HepG2 (cell line): ENCODE measurements around the gene FBXO24. TPM values are rescaled to one million over a fixed set of nuclear protein-coding genes. Genes with fewer than 3 reads are reported as not detected.

Source experiments
- PHF21A ChIP-seq: sonication (generic); formaldehyde crosslinking; IDR thresholded peaks from 2 replicates; pipeline ENCODE4 v1.5.0; 2020; ENCODE audit warnings: mild to moderate bottlenecking, missing genetic modification reagents
- SNAPC4 ChIP-seq: sonication (generic); formaldehyde crosslinking; IDR thresholded peaks from 2 replicates; pipeline ENCODE4 v1.4.0; 2020; ENCODE audit warnings: mild to moderate bottlenecking, missing genetic modification reagents
- ZBTB46 ChIP-seq: sonication (generic); formaldehyde crosslinking; IDR thresholded peaks from 2 replicates; pipeline ENCODE4 v1.4.0; 2020; ENCODE audit warnings: mild to moderate bottlenecking, missing genetic modification reagents, borderline replicate concordance
- ZNF609 ChIP-seq: sonication (generic); formaldehyde crosslinking; IDR thresholded peaks from 2 replicates; pipeline ENCODE4 v1.4.0; 2020; ENCODE audit warnings: mild to moderate bottlenecking, missing genetic modification reagents, borderline replicate concordance
- polyA plus RNA-seq, 8 experiments: library from polyadenylated mRNA; depleted of rRNA in 3 of 8; stranded (reverse) in 7 of 8; unstranded in 1 of 8; fragments of >200 nt; fragmentation: Illumina TruSeq in 4 of 8; extraction: Trizol in 4 of 8; gene quantifications; 2 replicates each; pipeline versions ENCODE4 v1.2.1 to v1.2.3, GENCODE V29; 2011 to 2016; ENCODE audit warnings: low read depth in 4 of 8, missing spikeins in 1 of 8, mixed read lengths in 1 of 8; ENCODE audit not compliant: insufficient read depth in 1 of 8
- total RNA-seq, 5 experiments: library from RNA; depleted of rRNA; stranded (reverse); fragments of >200 nt; fragmentation: Illumina TruSeq; extraction: Trizol; gene quantifications; 2 replicates each; pipeline ENCODE4 v1.2.3, GENCODE V29; 2016; ENCODE audit warnings: low read depth in 1 of 5
- TF ChIP-seq, protein P1 (sequence below): sonication (generic); formaldehyde crosslinking; conservative IDR thresholded peaks from 2 replicates; pipeline ENCODE4 v1.8.1; 2023; ENCODE audit warnings: missing genetic modification reagents
- TF ChIP-seq, protein P2 (sequence below), 2 experiments: IDR thresholded peaks; 2 replicates each; pipeline ENCODE4 v1.6.1; 2011 to 2012; ENCODE audit warnings: low read length in 2 of 2, borderline replicate concordance in 1 of 2, low read depth in 1 of 2, mild to moderate bottlenecking in 1 of 2, moderate library complexity in 1 of 2
- TF ChIP-seq, protein P3 (sequence below): sonication (generic); formaldehyde crosslinking; IDR thresholded peaks from 2 replicates; pipeline ENCODE4 v1.8.0; 2022; ENCODE audit warnings: low read depth, missing genetic modification reagents

FBXO24 gene
- total and polyA plus RNA-seq, 2 of the 13 experiments (the other 11 are each of a cell fraction or from before 2014, with no cell fraction given), result 0.20 to 0.55 TPM

DNA sequence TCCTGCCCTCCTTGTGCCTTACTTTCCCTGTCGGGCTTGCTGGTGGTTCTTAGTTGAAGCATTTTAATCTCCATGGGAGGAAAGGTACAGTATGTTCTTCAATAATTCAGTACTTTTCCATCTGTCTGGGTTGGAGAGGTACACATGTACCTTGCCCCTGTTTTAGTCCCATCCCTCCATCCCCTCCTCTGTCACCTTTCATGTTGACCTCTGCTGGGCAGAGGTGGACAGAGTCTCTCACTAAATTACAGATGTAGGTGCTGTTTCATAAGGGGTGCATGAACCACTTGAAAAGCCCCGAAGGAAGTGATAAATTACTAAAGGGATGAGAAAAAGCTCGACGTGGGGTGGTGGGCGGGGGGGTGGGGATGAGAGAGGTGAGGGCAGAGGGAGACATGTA lies 41.7 kb upstream of the FBXO24 start (continued):
- TF ChIP-seq, protein P1, sequence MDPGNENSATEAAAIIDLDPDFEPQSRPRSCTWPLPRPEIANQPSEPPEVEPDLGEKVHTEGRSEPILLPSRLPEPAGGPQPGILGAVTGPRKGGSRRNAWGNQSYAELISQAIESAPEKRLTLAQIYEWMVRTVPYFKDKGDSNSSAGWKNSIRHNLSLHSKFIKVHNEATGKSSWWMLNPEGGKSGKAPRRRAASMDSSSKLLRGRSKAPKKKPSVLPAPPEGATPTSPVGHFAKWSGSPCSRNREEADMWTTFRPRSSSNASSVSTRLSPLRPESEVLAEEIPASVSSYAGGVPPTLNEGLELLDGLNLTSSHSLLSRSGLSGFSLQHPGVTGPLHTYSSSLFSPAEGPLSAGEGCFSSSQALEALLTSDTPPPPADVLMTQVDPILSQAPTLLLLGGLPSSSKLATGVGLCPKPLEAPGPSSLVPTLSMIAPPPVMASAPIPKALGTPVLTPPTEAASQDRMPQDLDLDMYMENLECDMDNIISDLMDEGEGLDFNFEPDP (CRISPR knock-in tag), result no peak
- TF ChIP-seq ZBTB46 (CRISPR knock-in tag), result no peak
- TF ChIP-seq, protein P2, sequence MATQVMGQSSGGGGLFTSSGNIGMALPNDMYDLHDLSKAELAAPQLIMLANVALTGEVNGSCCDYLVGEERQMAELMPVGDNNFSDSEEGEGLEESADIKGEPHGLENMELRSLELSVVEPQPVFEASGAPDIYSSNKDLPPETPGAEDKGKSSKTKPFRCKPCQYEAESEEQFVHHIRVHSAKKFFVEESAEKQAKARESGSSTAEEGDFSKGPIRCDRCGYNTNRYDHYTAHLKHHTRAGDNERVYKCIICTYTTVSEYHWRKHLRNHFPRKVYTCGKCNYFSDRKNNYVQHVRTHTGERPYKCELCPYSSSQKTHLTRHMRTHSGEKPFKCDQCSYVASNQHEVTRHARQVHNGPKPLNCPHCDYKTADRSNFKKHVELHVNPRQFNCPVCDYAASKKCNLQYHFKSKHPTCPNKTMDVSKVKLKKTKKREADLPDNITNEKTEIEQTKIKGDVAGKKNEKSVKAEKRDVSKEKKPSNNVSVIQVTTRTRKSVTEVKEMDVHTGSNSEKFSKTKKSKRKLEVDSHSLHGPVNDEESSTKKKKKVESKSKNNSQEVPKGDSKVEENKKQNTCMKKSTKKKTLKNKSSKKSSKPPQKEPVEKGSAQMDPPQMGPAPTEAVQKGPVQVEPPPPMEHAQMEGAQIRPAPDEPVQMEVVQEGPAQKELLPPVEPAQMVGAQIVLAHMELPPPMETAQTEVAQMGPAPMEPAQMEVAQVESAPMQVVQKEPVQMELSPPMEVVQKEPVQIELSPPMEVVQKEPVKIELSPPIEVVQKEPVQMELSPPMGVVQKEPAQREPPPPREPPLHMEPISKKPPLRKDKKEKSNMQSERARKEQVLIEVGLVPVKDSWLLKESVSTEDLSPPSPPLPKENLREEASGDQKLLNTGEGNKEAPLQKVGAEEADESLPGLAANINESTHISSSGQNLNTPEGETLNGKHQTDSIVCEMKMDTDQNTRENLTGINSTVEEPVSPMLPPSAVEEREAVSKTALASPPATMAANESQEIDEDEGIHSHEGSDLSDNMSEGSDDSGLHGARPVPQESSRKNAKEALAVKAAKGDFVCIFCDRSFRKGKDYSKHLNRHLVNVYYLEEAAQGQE (IDR thresholded peaks at IDR 0.05; ENCODE audit: borderline replicate concordance in 1 of 2, low read depth in 1 of 2, low read length in 2 of 2), result no peak
- no peak for TF ChIP-seq SNAPC4 (CRISPR knock-in tag)
- TF ChIP-seq PHF21A, result peak; percentile 59; the same call in 1 of the 2 replicates
- TF ChIP-seq, protein P3, sequence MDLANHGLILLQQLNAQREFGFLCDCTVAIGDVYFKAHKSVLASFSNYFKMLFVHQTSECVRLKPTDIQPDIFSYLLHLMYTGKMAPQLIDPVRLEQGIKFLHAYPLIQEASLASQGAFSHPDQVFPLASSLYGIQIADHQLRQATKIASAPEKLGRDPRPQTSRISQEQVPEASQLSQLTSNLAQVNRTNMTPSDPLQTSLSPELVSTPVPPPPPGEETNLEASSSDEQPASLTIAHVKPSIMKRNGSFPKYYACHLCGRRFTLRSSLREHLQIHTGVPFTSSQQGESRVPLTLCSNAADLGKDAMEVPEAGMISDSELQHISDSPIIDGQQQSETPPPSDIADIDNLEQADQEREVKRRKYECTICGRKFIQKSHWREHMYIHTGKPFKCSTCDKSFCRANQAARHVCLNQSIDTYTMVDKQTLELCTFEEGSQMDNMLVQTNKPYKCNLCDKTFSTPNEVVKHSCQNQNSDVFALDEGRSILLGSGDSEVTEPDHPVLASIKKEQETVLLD (CRISPR knock-in tag), result no peak
- TF ChIP-seq ZNF609, result peak; percentile 68; the same call in 1 of the 2 replicates
